HG02884 (cell line): Measurements from ENCODE around the gene DBNL.
"Not testable (repeated sequence)": the region's sequence is repeated elsewhere in the genome, so short reads cannot be mapped to it uniquely, and the experiment has no call there.

Experiments used
- ATAC-seq: cut with Tn5 transposase; IDR thresholded peaks from one replicate; pipeline ENCODE4 v1.9.1; 2021; ENCODE audit warnings: mild to moderate bottlenecking, moderate library complexity; ENCODE audit not compliant: unreplicated experiment

DBNL gene

DNA sequence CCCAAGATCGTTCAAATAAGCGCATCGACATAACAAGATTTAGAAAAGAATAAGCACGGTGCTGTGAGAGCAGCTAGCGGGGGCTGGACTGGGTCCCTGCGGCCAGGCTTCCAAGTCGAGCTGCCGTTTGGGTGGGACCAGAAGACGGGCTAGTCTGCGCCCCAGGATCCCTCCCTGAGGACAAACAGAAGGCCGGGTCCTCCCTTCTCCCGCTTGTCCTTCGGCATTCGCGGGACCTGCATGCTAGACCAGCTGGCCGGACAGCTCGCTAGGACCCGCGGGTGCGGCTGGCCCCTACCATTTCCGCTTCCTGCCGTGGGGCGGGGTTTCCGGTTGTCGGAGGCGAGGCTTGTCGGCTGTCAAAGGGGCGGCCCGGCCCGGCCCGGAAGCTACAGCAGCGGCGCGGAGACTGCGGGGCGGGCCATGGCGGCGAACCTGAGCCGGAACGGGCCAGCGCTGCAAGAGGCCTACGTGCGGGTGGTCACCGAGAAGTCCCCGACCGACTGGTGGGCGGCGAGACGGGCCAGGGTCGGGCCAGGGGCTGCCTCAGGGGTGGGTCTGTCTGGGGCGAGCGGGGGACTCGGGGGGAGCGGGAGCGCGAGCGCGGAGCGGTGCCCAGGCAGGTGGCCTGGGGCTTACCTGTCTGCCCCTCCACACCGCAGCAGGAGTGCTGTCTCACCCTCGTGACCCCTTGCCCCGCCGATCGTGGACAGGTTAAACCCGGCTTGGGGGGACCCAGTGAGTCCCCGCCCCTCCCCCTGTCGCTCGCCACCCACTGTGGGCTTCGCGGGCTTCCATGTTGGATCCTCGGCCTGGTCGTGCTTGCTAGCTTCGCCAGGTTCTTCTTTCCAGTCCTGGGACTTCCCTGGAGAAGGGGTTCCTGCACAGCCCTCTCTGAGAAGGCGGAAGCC is at the start of gene DBNL:
Gene DBNL, plus strand, starts transcription at position 388 of the 911 bp plus-strand sequence. Its CDS starts 36 bp downstream, at position 424.
- peak; percentile 69 for ATAC-seq

DNA sequence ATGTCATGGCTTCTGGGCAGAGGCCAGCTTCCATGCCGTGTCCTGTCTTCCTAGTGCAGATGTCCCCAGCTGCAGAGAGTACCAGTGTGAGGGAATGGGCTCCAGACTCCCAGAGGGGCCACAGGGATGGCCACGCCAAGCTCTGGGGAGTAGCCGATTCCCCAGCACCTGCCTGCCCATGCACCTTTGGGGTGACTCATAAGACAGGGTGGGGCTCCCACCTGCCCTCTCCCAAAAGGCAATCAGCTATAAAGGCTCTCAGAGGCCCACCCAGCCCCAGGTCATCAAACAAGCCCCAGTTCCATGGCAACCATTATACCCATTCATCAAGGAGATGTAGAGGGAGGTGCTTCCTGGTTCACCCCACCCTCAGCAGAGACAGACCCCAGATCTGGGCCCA is 47.0 kb upstream of the DBNL start, which contains the start of gene SPDYE1:
Gene SPDYE1, plus strand, starts transcription at position 366 of the 400 bp plus-strand sequence. CDS start 2,053 bp downstream, outside the sequence.
- not testable (repeated sequence) for ATAC-seq

DNA sequence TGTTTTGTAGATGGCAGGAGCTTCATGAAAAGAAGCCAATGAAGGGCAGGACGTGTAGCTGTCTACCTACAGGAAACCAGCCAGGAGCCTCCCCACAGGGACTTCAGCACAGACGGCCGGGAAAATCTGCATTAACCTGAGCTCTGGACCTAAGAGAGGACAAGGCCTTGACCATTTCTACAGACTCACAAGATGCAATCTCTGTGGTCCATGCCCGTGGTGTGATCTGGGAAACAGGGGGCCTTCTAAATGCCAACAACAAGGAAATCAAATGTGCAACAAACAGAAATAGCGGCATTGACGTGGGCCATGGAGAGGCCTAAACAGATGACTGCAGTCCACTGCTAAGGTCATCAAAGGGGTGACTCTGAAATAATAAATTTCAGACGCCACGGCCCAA is 32.4 kb upstream of the DBNL start:
- not testable (repeated sequence) for ATAC-seq

DNA sequence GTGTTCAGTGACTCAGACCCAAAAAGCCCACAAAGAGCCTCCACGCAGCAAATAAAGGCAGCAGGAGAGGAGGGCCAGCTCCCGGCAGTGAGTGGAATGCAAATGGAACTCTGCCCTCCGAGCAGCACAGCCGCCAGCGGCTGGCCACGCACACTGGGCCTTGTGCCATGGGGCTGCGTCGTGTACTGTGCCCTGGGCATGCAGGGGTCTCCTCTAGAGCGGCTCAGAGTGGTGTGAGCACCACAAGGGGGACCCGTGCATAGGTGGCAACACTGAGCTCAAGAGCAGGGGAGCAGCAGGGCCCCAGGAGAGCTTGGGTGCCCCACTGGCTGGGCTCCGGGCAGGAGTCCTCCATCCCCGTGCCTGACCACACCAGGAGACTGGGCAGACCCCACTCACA is 29.4 kb upstream of the DBNL start:
- not testable (repeated sequence) for ATAC-seq

DNA sequence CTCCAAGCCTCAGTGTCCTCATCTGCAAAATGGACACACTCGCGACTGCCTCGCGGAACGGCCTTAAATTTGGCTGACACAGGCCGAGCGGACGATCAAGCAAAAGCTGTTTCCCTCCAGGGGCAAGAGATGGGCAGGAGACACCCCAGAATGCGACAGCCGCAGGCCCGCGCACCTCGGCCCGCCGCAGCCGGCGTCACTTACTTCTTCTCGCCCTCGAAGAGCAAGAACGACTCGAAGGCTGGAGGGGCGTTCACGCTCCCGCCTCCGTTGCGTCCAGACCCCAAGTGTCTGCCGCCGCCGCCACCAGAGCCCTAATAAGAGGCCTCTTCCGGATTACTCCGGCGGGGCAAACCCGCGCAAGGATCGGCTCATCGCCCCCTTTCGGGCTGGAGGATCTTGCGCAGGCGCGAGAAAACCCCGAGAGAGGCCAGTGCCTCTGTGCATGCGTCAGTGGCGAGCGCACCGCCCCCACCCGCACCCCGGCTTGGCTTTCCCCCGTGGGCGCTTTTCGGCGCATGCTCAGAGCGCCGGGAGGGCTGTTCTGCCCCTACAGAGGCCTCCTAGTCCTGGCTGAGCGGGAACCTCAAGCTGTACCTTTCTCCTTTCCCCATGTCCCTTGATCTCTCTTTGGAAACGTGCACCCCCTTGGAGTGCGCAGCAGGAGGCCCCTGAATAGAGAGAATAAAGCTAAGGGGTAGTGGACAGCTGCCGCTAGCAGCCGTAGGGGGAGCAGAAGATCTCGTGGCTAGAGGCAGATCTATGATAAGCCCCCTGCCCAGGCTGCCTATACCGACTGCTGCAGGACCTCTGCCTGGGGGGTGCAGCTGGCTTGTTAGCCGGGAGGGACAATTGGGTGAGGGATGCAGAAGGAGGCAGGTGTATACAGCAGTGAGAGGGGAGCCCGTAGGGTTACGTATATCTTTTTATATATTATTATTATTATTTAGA is 25.4 kb upstream of the DBNL start:
- peak; percentile 93 for ATAC-seq

DNA sequence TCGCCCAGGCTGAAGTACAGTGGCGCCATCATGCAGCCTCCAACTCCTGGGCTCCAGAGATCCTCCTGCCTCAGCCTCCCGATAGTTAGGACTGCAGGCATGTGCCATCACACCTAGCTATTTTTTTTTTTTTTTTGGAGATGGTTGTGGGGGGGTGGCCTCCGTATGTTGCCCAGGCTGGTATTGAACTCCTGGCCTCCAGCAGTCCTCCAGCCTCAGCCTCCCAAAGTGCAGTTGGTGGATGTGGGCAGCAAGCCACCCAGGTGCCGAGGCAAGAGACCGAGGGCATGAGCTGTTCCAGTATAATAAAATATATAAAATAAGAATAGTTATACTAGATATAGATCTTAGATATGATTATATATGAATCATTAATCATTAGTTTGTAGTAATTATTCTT is 24.7 kb upstream of the DBNL start:
- not testable (repeated sequence) for ATAC-seq

DNA sequence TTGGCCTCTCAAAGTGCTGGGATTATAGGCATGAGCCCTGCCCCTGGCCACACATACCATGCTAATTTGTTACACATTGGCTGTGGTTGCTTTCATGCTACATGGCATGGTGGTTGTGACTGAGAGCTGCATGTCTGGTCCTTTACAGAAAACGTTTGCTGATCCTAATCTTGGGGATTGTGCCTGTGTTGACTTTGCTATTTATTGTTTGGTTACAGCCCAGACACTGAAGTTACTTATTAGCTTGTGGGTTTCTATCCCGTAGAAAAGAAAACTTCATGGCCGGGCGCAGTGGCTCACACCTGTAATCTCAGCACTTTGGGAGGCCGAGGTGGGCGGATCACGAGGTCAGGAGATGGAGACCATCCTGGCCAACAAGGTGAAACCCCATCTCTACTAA is 22.4 kb upstream of the DBNL start:
- ATAC-seq = not testable (repeated sequence)

DNA sequence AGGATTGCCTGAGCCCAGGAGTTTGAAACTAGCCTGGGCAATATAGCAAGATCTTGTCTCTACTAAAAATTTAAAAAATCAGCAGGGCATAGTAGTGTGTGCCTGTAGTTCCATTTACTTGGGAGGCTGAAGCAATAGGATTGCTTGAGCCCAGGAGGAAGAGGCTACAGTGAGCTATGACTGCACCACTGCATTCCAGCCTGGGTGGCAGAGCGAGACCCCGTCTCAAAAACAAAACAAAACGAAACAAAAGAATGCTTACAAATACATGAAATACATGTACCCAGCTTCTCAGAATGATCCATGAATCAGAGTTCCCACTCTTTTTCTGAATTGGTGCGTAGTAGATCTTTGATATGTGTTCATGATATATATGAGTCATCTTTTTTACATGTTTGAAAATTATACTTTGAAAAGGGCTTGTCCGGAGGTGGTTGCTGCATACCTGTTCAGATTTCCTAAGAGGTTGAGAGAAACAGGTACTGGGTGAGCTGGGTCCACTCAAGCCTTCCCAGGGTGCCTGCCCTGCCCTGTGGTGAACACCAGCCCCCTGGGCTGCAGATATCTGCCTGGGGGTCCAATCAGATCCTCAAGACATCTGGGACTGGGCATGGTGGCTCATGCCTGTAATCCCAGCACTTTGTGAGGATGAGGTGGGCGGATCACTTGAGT is 21.6 kb upstream of the DBNL start:
- ATAC-seq = not testable (repeated sequence)

DNA sequence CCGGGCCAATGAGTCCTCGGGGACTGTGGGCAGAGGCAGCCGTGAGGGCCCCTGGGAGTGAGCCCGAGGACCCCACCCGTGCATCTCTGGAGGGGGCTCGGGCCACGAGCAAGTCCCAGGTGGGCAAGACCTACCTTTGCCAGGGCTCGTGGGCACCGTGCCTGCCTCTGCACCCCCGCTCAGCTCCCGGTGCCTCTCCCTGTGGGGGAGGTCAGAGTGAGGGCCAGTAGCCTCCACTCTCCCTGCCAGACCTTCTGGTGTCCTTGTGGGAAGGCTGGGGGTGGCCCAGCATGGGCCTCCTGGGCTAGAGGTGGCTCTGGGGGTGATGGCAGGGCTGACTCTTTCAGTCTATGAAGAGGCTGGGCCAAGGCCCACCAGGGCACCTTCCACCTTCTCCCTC is 15.1 kb upstream of the DBNL start:
- not testable (repeated sequence) for ATAC-seq

DNA sequence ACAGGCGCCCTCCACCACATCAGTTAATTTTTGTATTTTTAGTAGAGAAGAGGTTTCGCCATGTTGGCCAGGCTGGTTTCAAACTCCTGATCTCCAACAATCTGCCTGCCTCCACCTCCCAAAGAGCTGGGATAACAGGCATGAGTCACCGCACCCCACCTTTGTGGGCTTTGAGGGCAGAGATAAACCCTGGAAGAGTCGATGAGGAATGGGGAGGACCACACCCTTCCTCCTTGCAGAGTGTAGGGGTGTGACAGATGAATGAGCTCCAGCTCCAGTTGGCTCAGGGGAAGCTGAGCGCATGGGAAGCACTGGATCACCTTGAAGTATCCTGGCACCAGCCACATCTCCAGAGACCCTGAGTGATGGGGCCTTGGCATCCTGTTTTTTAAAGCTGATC is 14.5 kb upstream of the DBNL start:
- ATAC-seq = not testable (repeated sequence)

DNA sequence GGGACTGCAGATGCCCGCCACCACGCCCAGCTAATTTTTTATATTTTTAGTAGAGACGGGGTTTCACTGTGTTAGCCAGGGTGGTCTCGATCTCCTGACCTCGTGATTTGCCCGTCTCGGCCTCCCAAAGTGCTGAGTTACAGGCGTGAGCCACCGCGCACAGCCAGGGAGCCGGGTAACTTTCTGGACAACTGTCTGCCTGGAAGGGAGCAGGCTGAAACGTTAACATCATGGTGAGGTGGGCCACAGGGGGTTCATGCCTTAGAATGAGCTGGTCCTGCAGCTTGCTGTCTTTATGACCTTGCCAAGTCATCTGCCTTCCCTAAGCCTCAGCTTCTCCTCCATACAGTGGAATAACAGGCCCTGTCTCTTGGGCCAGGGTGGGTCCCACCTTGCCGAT is 13.2 kb upstream of the DBNL start:
- ATAC-seq = not testable (repeated sequence)

DNA sequence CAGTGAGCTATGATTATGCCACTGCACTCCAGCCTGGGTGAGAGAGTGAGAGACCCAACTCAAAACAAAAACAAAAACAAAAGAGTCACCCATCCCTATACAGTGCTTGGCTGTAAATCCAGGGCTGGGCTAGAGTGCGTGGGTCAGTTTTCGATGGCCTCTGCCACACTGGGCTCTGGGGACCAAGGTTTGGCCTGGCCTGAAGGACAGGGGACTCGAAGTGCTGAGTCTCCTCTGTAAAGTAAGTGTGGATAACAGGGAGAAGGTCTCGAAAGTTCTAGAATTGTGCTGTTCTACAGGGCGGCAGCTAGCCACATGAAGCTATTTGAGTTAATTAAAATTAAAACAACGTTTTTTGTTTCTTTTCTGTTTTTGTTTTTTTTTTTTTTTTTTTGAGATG is 12.5 kb upstream of the DBNL start:
- not testable (repeated sequence) for ATAC-seq

DNA sequence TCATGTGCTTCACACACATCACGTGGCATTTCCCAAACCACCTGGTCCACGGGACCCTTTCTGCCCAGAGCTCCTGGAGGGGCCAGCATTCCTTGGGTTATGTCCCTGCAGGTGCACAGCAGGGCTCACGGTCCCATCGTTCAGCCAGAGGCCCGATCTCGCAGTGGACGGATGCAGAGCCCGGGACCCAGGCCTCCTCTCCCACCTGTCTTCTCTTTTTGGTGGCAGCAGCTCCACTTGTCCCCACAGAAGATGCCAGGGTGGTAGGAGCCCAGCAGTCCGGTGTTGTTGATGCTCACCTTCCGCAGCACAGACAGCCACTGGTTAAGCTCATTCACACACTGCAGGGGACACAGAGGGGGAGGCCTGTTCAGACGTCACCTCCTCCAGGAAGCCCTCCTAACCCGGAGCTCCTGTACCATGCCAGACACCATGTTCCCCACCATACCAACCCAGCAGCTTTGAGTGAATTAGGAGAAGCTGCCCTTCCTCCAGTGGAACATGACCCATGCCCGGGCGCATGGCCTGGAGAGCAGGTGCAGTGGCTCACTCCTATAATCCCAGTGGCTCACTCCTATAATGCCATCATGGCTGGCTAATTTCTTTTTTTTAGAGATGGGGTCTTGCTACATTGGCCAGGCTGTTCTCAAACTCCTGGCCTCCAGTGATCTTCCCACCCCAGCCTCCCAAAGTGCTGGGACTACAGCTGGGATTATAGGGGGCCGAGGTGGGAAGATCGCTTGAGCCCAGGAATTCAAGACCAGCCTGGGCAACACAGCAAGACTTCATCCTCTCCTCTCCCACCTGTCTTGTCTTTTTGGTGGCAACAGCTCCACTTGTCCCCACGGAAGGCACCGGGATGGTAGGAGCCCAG is 10.3 kb upstream of the DBNL start:
- ATAC-seq = not testable (repeated sequence)

DNA sequence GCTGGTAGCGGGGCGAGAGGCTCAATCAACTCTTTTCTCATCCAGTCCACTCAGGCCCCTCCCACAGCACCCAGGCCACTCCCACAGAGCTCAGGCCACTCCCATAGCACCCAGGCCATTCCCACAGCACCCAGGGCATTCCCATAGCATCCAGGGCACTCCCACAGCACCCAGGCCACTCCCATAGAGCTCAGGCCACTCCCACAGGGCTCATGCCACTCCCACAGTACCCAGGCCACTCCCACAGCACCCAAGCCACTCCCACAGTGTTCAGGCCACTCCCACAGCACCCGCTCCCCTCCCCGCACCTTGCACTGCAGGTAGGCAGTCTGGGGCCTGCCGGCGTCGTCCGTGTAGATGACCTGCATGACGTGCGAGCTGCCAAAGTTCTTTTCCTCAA is 8.1 kb upstream of the DBNL start:
- ATAC-seq = not testable (repeated sequence)

DNA sequence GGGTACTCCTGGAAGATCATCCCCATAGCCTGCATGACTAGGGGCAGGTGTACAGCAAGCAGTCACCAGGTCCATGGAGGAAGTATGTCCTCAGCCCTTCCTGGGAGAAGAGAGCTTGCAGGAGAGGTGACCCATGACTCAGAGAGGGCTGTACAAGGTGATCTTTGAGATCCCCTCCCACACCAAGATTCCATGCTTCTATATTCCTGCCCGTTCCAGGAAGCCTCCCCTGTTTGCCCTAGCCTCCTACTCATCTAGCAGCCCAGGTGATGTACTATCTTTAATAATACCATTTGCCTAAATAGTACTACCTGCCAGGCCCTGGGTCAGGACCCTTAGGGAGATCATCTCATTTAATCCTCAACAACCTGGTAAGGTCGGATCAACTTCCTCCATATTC is 6.6 kb upstream of the DBNL start:
- ATAC-seq = not testable (repeated sequence)

DNA sequence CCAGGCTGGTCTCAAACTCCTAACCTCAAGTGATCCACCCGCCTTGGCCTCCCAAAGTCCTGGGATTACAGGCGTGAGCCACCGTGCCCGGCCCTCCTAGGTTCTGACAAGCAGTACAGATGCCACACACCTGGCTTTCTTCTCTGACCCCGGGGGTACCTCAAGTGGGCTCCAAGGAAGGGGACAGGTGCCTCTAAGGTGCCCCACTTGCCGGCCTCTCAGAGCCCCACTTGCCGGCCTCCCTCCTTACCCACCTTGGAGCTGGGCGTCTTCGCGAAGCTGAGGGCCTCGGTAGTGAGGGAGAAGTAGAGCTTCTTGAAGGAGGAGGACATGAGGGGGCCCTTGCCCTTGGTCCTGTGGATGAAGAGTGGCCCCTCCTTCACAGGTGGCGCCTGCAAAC is 5.9 kb upstream of the DBNL start:
- ATAC-seq = not testable (repeated sequence)

DNA sequence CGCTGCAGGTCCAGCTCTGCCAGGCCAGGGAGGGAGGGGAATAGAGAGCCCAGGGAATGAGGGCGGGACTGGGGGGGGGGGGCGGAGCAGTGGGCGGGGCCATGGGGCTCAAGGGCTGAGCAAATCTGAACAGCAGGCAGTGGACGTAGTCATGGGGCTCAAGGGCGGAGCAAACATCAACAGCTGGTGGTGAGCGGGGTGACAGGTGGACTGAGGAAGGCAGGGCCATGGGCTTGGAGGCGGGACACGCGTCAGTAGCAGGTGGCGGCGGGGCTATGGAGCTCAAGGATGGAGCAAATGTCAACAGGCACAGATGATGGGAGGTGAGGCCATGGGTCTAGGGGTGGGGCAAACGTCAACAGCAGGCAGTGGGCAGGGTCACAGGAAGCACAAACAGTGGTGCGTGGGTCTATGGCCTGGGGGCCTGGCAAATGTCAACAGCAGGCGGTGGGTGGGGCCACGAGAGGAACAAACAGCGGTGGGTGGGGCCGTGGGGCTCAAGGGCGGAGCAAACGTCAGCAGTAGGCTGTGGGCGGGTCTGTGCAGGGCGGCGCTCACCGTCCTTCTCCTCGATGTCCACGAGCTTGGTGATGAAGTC is 5.4 kb upstream of the DBNL start:
- ATAC-seq = peak; percentile 52

DNA sequence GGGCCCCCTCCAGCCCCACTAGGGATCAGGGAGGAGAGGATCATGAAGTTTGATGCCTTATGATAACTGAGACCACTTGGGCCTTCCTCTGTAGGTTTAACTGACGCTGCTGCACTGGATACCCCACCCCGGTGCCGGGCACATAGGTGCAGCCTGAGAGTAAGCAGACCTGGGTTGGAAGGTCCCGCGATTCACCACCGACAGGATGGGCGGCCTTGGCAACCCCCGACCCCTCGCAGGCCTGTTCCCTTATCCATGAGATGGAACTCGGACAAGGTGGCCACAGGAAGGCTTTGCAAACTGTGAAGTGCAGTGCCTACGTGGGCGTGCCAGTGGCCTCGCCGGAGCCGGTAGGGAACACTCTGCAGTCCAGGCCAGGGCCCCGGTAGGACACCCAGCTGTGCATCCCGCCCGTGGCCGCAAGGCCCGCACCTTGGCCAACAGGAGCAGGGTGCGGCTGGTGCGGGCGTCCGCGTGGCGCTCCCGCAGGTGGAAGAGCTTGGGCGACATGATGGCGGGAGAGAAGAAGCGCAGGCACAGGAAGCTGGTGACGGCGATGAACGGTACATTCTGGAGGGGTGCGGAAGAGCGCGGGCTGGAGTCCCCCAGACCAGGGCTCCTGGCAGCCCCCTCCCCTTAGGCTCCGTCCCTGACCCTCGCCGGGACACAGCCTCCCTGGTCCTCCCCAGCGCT is 4.6 kb upstream of the DBNL start:
- ATAC-seq = peak; percentile 2

DNA sequence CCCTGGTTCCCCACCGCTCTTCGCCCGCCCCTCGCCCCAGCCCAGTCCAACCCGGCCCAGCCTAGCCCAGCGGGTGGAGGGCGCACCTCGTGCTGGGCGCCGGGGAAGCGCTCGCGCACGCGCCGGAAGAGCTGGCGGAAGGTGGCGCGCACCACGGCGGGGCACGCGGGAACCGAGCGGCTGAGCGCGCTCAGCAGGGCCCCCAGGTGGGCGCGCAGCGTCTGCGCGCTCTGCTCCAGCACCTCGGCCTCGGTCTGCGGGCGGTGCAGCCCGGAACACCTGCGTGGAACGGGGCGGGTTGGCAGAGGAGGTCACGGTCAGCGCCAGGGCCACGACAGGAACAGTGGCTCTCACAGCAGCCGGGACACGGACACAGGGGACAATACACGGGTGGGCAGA is 4.0 kb upstream of the DBNL start:
- peak; percentile 38 for ATAC-seq
